WTC11 (cell line): Measurements from ENCODE around the gene GATA6.

ENCODE experiments used
- ELF4 ChIP-seq: sonication (generic); formaldehyde crosslinking; IDR thresholded peaks from 2 replicates; pipeline ENCODE4 v1.8.1; 2022; ENCODE audit warnings: low read depth, mild to moderate bottlenecking, moderate library complexity, missing genetic modification reagents
- FOXK1 ChIP-seq: sonication (generic); formaldehyde crosslinking; IDR thresholded peaks from 2 replicates; pipeline ENCODE4 v1.8.0; 2022; ENCODE audit warnings: mild to moderate bottlenecking, moderate library complexity, missing genetic modification reagents
- NR1H2 ChIP-seq: sonication (generic); formaldehyde crosslinking; IDR thresholded peaks from 2 replicates; pipeline ENCODE4 v1.9.0; 2021; ENCODE audit warnings: mild to moderate bottlenecking, moderate library complexity, missing genetic modification reagents
- RELA ChIP-seq: sonication (generic); formaldehyde crosslinking; IDR thresholded peaks from 2 replicates; pipeline ENCODE4 v1.8.1; 2022; ENCODE audit warnings: missing genetic modification reagents, mild to moderate bottlenecking, borderline replicate concordance
- SP1 ChIP-seq: sonication (generic); formaldehyde crosslinking; conservative IDR thresholded peaks from 2 replicates; pipeline ENCODE4 v1.8.1; 2022; ENCODE audit warnings: missing genetic modification reagents
- ZBTB21 ChIP-seq: sonication (generic); formaldehyde crosslinking; IDR thresholded peaks from 2 replicates; pipeline ENCODE4 v1.8.1; 2023; ENCODE audit warnings: mild to moderate bottlenecking, missing genetic modification reagents, borderline replicate concordance
- TF ChIP-seq, protein P1 (sequence below): fragments of 200-600 bp; IDR thresholded peaks from 2 replicates; pipeline ENCODE4 v1.8.0; 2022; ENCODE audit warnings: antibody characterized with exemption

DNA sequence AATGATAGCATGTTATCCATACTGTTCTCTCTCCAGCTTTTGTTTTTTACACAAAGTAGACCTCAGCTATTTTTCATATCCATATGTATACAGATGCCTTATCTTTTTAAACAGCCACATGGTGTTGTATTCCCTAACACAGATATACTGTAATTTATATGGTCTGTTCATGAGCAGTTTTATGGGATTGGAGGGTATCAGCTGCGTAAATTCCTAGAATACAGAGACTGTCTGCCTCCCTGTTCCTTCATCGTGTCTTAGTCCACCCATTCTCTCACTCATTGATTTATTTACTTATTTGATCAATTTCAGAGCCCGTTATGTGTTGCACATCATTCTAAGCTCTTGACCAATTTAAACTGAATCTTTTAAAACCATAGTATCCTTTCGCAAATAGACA, 80.6 kb downstream of the GATA6 start:
- TF ChIP-seq RELA (no peak), ELF4 (CRISPR knock-in tag) (no peak), SP1 (no peak), ZBTB21 (CRISPR knock-in tag) (no peak), NR1H2 (no peak), FOXK1 (CRISPR knock-in tag) (no peak)
- TF ChIP-seq, protein P1, sequence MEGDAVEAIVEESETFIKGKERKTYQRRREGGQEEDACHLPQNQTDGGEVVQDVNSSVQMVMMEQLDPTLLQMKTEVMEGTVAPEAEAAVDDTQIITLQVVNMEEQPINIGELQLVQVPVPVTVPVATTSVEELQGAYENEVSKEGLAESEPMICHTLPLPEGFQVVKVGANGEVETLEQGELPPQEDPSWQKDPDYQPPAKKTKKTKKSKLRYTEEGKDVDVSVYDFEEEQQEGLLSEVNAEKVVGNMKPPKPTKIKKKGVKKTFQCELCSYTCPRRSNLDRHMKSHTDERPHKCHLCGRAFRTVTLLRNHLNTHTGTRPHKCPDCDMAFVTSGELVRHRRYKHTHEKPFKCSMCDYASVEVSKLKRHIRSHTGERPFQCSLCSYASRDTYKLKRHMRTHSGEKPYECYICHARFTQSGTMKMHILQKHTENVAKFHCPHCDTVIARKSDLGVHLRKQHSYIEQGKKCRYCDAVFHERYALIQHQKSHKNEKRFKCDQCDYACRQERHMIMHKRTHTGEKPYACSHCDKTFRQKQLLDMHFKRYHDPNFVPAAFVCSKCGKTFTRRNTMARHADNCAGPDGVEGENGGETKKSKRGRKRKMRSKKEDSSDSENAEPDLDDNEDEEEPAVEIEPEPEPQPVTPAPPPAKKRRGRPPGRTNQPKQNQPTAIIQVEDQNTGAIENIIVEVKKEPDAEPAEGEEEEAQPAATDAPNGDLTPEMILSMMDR: no peak
